Measurements from ENCODE around the gene BLTP3B.

Gene BLTP3B

GRCh38 chr12:100169345-100169744, 26.7 kb upstream of the BLTP3B start:
- H3K4me3 Mint-ChIP-seq, result no peak overlapping the region
- no peak for ATAC-seq
- no peak overlapping the region for H3K27ac Mint-ChIP-seq
- H3K9me3 Mint-ChIP-seq, result no peaks in the 10 kb centered on the region
- peaks cover 2% of the 10 kb centered on the region for H3K4me1 Mint-ChIP-seq
- H3K27me3 Mint-ChIP-seq, result no peaks in the 10 kb centered on the region
- H3K36me3 Mint-ChIP-seq, result peaks cover 25% of the 10 kb centered on the region

DNA sequence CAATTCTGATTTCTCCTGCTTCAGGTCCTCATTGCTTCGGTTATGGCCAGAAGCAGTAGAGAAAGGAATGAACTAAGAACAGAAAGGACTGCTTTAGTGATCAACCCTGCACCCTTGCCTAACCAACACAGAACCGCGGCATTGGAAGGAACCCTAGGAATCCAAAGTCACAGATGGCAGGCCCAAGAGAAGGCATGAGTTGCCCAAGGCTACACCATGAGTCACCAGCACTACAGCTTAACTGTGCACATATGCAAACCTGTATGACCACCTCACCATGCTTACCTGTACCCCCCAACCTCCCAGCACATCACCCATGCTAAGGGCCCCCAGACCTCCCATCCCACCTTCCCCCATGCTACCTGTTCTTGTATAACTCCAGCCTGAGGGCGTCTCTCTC, 25.9 kb upstream of the BLTP3B start:
- no peak for ATAC-seq
- Mint-ChIP-seq H3K9me3 (no peaks in the 10 kb centered on the region), H3K36me3 (peaks cover 25% of the 10 kb centered on the region), H3K27ac (no peak overlapping the region), H3K27me3 (no peaks in the 10 kb centered on the region), H3K4me1 (peaks cover 10% of the 10 kb centered on the region), H3K4me3 (no peak overlapping the region)

- Mint-ChIP-seq H3K4me1 (peaks cover 10% of the 10 kb centered on the region), H3K9me3 (no peaks in the 10 kb centered on the region), H3K27ac (no peak overlapping the region), H3K36me3 (peaks cover 14% of the 10 kb centered on the region), H3K4me3 (no peak overlapping the region), H3K27me3 (no peaks in the 10 kb centered on the region)
- no peak for ATAC-seq
Observed at GRCh38 chr12:100166232-100166631, 23.6 kb upstream of the BLTP3B start.

- no peak for ATAC-seq
- Mint-ChIP-seq H3K4me1 (peaks cover 10% of the 10 kb centered on the region), H3K9me3 (no peaks in the 10 kb centered on the region), H3K4me3 (no peak overlapping the region), H3K36me3 (peaks cover 10% of the 10 kb centered on the region), H3K27ac (no peak overlapping the region), H3K27me3 (no peaks in the 10 kb centered on the region)
Observed at GRCh38 chr12:100165356-100165755, 22.7 kb upstream of the BLTP3B start.

DNA sequence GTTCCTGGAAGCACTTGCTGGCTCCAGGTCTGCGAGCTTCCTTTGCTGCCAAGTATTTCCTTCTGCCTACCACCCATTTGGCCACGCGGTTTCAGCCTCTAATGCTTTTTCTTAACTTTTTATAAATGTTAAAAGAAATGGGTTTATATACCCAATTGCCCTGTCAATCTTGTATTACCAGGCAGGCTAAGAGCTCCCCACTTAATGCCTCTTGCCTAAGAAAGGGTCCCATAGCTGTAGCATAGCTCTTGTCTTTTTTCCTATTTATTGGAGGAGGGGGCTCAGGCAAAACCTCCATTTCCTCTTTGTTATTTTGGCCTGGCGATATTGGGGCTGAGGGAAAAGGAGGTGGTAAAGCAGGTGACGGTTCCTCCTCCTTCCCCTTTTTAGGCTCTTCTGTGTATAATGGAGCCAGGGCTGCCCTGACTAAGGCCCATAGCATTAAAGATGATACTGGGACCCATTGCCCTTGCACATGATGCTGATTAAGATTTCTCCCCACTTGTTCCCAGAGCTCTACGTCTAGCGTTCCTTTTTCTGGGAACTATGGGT, 21.6 kb upstream of the BLTP3B start:
- no peaks in the 10 kb centered on the region for H3K27me3 Mint-ChIP-seq
- ATAC-seq, result no peak
- H3K4me3 Mint-ChIP-seq, result peak overlapping the region; percentile 62
- H3K36me3 Mint-ChIP-seq, result peaks cover 6% of the 10 kb centered on the region
- H3K9me3 Mint-ChIP-seq, result no peaks in the 10 kb centered on the region
- H3K27ac Mint-ChIP-seq, result peak overlapping the region; percentile 18
- peaks cover 10% of the 10 kb centered on the region for H3K4me1 Mint-ChIP-seq

GRCh38 chr12:100163416-100164152, 20.9 kb upstream of the BLTP3B start:
- H3K9me3 Mint-ChIP-seq, result no peaks in the 10 kb centered on the region
- H3K27ac Mint-ChIP-seq, result peak overlapping the region; percentile 18
- peaks cover 10% of the 10 kb centered on the region for H3K4me1 Mint-ChIP-seq
- H3K36me3 Mint-ChIP-seq, result peaks cover 6% of the 10 kb centered on the region
- ATAC-seq, result peak; percentile 97
- no peaks in the 10 kb centered on the region for H3K27me3 Mint-ChIP-seq
- peak overlapping the region; percentile 62 for H3K4me3 Mint-ChIP-seq

DNA sequence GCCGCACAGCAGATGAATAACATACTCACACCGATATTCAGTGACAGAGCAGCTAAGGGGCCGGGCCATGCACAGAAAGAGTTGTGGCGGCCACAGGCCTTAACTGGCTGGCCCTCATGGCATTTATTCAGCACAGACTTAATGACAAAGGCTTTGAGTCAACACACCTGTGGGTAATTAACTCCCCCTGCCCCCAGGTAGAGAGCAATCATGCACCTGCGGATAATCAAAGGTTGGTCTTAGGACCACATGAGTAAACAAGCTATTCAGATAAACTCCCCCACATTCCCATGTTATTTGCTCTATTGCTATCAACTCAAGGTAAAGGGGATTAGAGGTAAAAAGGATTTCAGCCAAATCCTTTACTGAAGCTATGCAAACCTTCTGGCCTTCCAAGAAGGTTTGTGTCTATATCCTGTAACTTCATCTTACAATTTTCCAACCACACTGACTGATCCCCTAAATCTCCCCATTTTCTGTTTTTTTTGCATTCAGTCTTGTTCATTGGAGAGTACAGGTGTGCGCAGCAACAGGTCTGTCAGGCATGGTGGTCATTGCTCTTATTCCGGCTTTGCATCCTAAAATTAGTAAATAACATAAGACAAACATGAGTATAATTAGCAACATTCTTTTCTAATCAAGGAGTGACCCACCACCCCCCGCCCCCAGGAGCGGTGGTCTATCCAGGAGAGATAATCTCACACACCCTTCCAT, 16.9 kb upstream of the BLTP3B start:
- Mint-ChIP-seq H3K4me1 (peaks cover 15% of the 10 kb centered on the region), H3K27ac (no peak overlapping the region), H3K4me3 (no peak overlapping the region), H3K36me3 (peaks cover 6% of the 10 kb centered on the region), H3K9me3 (no peaks in the 10 kb centered on the region), H3K27me3 (no peaks in the 10 kb centered on the region)
- ATAC-seq, result no peak

DNA sequence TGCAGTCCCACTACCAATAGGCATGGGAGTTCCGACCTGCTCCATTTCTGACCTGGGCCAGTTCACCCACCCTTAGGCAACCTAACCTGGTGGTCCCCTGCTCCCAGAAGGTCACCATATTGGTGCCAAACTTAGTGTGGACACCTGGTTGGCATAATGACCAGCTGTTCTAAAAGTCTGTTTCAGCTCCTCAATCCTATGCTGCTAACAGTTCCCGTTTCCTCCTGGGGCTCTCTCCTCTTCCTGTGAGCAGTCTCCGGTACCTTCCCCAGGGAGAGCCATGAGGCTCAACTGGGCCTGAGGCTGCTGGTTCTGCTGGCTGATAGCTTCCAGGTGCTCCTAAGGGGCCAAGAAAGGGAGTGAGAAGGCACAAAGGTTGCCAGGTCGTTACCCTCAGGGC, 15.9 kb upstream of the BLTP3B start:
- Mint-ChIP-seq H3K27me3 (no peaks in the 10 kb centered on the region), H3K9me3 (no peaks in the 10 kb centered on the region), H3K36me3 (peaks cover 11% of the 10 kb centered on the region), H3K4me1 (peaks cover 12% of the 10 kb centered on the region), H3K4me3 (no peak overlapping the region), H3K27ac (no peak overlapping the region)
- ATAC-seq, result no peak

DNA sequence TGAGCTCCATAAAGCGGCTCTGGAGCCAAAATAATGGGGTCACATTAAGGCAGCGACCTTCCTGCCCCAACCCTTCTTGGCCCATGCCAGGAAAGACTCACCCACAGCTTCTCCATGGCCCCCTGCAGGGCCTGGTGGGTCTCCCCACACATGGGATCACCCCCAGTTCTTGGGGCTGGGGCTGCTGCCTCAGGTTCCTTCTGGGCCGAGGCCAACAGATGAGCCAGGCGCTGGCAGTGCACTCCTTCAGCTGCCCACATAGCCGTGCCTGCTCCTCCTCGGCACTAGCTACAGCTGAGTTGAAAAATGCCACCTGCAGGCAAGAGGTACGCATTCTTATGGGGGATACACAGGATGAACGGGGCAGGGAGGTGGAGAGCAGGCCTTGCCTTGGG, 14.8 kb upstream of the BLTP3B start:
- H3K36me3 Mint-ChIP-seq, result peaks cover 11% of the 10 kb centered on the region
- H3K27me3 Mint-ChIP-seq, result no peaks in the 10 kb centered on the region
- no peak overlapping the region for H3K27ac Mint-ChIP-seq
- ATAC-seq, result no peak
- no peak overlapping the region for H3K4me3 Mint-ChIP-seq
- no peaks in the 10 kb centered on the region for H3K9me3 Mint-ChIP-seq
- H3K4me1 Mint-ChIP-seq, result peaks cover 12% of the 10 kb centered on the region

DNA sequence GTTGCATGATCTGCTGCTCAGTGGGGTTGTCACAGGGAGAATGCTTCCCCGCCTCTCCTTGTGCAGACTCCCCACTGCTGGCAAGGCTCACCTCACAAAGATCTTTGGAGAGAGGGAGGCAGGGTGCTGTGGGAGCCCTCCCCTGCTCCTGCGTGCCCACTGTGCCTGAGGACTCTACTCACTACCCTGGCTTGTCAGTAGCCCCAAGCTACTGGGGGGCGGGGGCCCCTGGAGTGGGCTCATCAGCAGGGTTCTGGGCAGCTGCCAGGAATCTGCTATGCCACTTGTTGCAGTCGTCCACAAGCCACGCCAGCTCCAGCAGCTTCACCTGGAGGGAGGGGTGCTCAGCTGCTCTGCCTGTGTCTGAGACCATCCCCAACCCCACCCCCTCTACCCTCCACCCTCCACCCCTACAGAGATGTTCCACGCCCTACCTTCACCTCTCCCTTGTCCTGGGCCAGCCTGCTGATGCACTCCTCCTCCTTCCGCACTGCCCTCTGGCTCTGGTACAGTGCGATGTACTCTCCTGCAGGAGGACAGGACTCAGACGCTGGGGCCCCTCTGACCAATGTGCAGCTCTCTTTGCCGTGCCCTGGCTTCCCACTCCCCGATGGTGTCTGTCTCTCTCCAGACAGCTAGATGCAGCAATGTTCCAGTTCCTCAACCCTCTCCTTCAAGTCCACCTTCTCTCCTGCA, 14.2 kb upstream of the BLTP3B start:
- Mint-ChIP-seq H3K9me3 (no peaks in the 10 kb centered on the region), H3K27ac (no peak overlapping the region), H3K27me3 (no peaks in the 10 kb centered on the region), H3K4me1 (peaks cover 12% of the 10 kb centered on the region), H3K36me3 (peaks cover 11% of the 10 kb centered on the region), H3K4me3 (no peak overlapping the region)
- ATAC-seq, result peak; percentile 36

DNA sequence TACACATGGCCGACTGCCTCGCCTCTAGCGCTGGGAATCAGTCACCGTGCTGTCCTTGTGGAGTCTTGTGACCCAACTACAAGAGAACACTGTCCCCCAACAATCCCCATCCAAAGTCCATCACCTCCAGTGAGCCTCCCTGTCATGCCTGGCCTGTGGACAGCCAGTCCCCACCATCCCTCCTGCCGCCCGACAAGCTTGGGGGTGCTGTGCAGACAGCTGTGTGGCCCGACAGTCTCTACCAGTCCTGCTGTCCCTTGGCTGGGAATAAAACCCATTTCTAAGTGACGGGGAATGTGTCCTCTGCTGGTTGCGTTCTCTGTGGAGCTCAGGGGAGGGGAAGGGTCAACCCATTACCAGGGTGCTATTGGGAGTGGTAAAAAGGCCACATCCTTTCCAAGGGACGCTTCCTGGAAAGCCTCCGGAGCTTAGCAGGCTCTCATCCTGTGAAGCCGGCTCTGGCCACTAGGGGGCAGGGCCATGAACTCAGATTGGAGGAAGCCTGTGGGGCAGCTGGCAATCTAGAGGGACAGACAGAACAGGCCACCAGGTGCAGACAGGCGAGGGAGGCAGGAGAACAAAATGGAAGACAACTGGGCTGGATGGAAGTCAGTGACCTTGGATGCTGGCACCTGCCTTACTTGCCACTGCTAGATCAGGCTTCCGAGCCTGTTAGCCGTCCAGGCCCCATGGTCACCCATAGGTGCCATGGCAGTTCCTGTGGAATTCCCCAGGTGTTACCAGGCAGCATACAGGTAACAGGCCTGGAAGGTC, 12.0 kb upstream of the BLTP3B start:
- peak; percentile 50 for ATAC-seq
- H3K27me3 Mint-ChIP-seq, result no peaks in the 10 kb centered on the region
- peaks cover 11% of the 10 kb centered on the region for H3K36me3 Mint-ChIP-seq
- no peak overlapping the region for H3K4me3 Mint-ChIP-seq
- H3K27ac Mint-ChIP-seq, result no peak overlapping the region
- peaks cover 12% of the 10 kb centered on the region for H3K4me1 Mint-ChIP-seq
- H3K9me3 Mint-ChIP-seq, result no peaks in the 10 kb centered on the region

- ATAC-seq, result no peak
- Mint-ChIP-seq H3K36me3 (peaks cover 11% of the 10 kb centered on the region), H3K27me3 (no peaks in the 10 kb centered on the region), H3K4me1 (peaks cover 12% of the 10 kb centered on the region), H3K9me3 (no peaks in the 10 kb centered on the region), H3K4me3 (no peak overlapping the region), H3K27ac (no peak overlapping the region)
Observed at GRCh38 chr12:100153131-100153530, 10.5 kb upstream of the BLTP3B start.

DNA sequence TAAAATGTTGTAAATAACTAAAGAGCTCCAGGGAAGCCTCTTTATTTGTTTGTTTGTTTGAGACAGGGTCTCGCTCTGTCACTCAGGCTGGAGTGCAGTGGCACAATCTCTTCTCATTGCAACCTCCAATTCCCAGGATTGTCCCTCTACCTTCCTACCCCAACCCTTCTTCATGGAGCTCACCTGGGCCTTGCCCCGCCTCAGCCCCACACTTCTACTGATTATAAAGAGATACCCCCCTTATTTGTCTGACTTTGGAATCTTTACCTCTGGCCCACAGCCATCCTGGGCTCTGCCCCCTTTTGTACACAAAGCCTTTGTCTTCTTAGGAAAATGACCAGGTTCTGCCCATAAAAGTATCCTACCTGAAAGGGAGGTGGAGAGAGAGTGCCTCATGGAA, 9.1 kb upstream of the BLTP3B start:
- Mint-ChIP-seq H3K9me3 (no peaks in the 10 kb centered on the region), H3K4me3 (no peak overlapping the region), H3K27me3 (no peaks in the 10 kb centered on the region), H3K36me3 (peaks cover 5% of the 10 kb centered on the region), H3K27ac (no peak overlapping the region), H3K4me1 (peaks cover 12% of the 10 kb centered on the region)
- no peak for ATAC-seq

DNA sequence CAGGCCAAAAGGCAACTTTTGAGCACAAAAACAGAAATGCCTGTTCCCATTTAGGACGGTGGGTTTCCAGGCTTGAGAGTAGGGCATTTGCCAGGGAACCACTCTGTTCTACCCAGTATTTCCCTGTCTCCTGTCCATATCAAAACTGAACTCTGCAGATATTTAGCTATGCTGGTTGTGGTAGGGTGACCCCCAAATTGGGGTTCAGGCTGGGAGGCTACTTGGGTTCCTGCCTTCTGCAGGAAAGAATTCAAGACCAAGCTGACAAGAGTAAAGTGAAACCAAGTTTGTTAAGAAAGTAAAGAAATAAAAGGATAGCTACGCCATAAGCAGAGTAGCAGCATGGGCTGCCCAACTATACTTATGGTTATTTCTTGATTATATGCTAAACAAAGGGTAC, 3.6 kb upstream of the BLTP3B start:
- Mint-ChIP-seq H3K4me3 (no peak overlapping the region), H3K27ac (no peak overlapping the region)

GRCh38 chr12:100145643-100146042, 3.0 kb upstream of the BLTP3B start:
- ATAC-seq, result no peak
- Mint-ChIP-seq H3K27me3 (no peaks in the 10 kb centered on the region), H3K27ac (no peak overlapping the region), H3K4me1 (peaks cover 17% of the 10 kb centered on the region), H3K4me3 (no peak overlapping the region), H3K9me3 (no peaks in the 10 kb centered on the region), H3K36me3 (no peaks in the 10 kb centered on the region)

More for the DNA sequence above, 3.6 kb upstream of the BLTP3B start:
- Mint-ChIP-seq H3K4me1 (peaks cover 17% of the 10 kb centered on the region), H3K9me3 (no peaks in the 10 kb centered on the region), H3K36me3 (no peaks in the 10 kb centered on the region), H3K27me3 (no peaks in the 10 kb centered on the region)
- ATAC-seq, result no peak
